Measurements from ENCODE around the gene TRIM56. TPM values are rescaled to one million over a fixed set of nuclear protein-coding genes. Genes with fewer than 3 reads are reported as not detected.
A peak's percentile ranks its signal among the peaks of the same experiment; 100 is the strongest.
"Not testable (repeated sequence)": the region's sequence is repeated elsewhere in the genome, so short reads cannot be mapped to it uniquely, and the experiment has no call there.

TRIM56 gene
- total RNA-seq, 1 donor = 16.0 TPM

- TF ChIP-seq CTCF (IDR thresholded peaks at IDR 0.05; ENCODE audit: insufficient read depth, low read depth, low read length) = peak; percentile 30
- peak; percentile 99 for DNase-seq (ENCODE audit: low read depth)
- H3K4me3 ChIP-seq (ENCODE audit: low read depth, low read length) = peak within 1 kb of the TSS; percentile 76
Measured at GRCh38 chr7:101126651-101127459, 41.6 kb downstream of the TRIM56 start, which contains the start of gene SERPINE1. Gene SERPINE1 (plus strand): TSS chr7:101127104. CDS start chr7:101128394, 1,290 bp downstream.

GRCh38 chr7:101127460-101128039, 42.3 kb downstream of the TRIM56 start:
- no peak for TF ChIP-seq CTCF (IDR thresholded peaks at IDR 0.05; ENCODE audit: insufficient read depth, low read depth, low read length)
- peak overlapping the region; percentile 76 for H3K4me3 ChIP-seq (ENCODE audit: low read depth, low read length)
- DNase-seq (ENCODE audit: low read depth) = no peak

- TF ChIP-seq CTCF (IDR thresholded peaks at IDR 0.05; ENCODE audit: insufficient read depth, low read depth, low read length) = no peak
- DNase-seq (ENCODE audit: low read depth) = no peak
- peak overlapping the region; percentile 76 for H3K4me3 ChIP-seq (ENCODE audit: low read depth, low read length)
Measured at GRCh38 chr7:101128040-101128834, 43.0 kb downstream of the TRIM56 start.

GRCh38 chr7:101129603-101130117, 44.4 kb downstream of the TRIM56 start:
- no peak for TF ChIP-seq CTCF (IDR thresholded peaks at IDR 0.05; ENCODE audit: insufficient read depth, low read depth, low read length)
- H3K4me3 ChIP-seq (ENCODE audit: low read depth, low read length) = no peak overlapping the region
- no peak for DNase-seq (ENCODE audit: low read depth)

- not testable (repeated sequence) for DNase-seq (ENCODE audit: low read depth)
Measured at GRCh38 chr7:101132626-101133600, 47.6 kb downstream of the TRIM56 start.

GRCh38 chr7:101133621-101134398, 48.5 kb downstream of the TRIM56 start:
- H3K4me3 ChIP-seq (ENCODE audit: low read depth, low read length) = no peak overlapping the region
- no peak for TF ChIP-seq CTCF (IDR thresholded peaks at IDR 0.05; ENCODE audit: insufficient read depth, low read depth, low read length)

More at GRCh38 chr7:101132626-101133600, 47.6 kb downstream of the TRIM56 start:
- H3K4me3 ChIP-seq (ENCODE audit: low read depth, low read length) = not testable (repeated sequence)

More at GRCh38 chr7:101133621-101134398, 48.5 kb downstream of the TRIM56 start:
- DNase-seq (ENCODE audit: low read depth) = peak; percentile 65

All from fibroblast of villous mesenchyme (primary cell).